Mammary epithelial cell (primary cell): Measurements from ENCODE around the gene ZFPL1.

Source experiments
- CTCF ChIP-seq, 2 donors: IDR thresholded peaks in 1 of 2; conservative IDR thresholded peaks in 1 of 2; 2 replicates each; pipeline ENCODE4 v1.5.1; 2011 to 2012; ENCODE audit warnings: inconsistent platforms in 2 of 2, low read length in 2 of 2, mild to moderate bottlenecking in 2 of 2, control low read depth in 1 of 2, low read depth in 1 of 2; ENCODE audit not compliant: insufficient read depth in 1 of 2; ENCODE audit errors: extremely low read depth in 1 of 2
- EZH2 ChIP-seq: IDR thresholded peaks from 2 replicates; pipeline ENCODE4 v1.6.1; 2012; ENCODE audit warnings: low read length, inconsistent platforms, borderline replicate concordance

- no peak for TF ChIP-seq EZH2
- TF ChIP-seq CTCF (conservative IDR thresholded peaks at IDR 0.05 in 1 of 2, IDR thresholded peaks at IDR 0.05 in 1 of 2; ENCODE audit: extremely low read depth in 1 of 2, insufficient read depth in 1 of 2, low read depth in 1 of 2, low read length in 2 of 2), result no peak
Observed at GRCh38 chr11:65108469-65109123, 24.6 kb downstream of the ZFPL1 start.
